Esophagus squamous epithelium (tissue), 4 donors: ENCODE measurements around the gene GPC4.

Experiments
- POLR2A ChIP-seq, 4 donors: fragments of 450-650 bp; IDR thresholded peaks; one replicate each; pipeline ENCODE4 v1.6.1; 2017; ENCODE audit warnings: antibody characterized with exemption in 4 of 4, mild to moderate bottlenecking in 4 of 4, moderate library complexity in 3 of 4
- TF ChIP-seq, protein P1 (sequence below), 6 experiments: fragments of 450-650 bp in 4 of 6; fragments of 200-600 bp in 2 of 6; sonication (generic) in 2 of 6; IDR thresholded peaks; one replicate each; pipeline ENCODE4 v1.5.1; 2016 to 2019; ENCODE audit warnings: antibody characterized with exemption in 6 of 6, mild to moderate bottlenecking in 4 of 6, moderate library complexity in 4 of 6

DNA sequence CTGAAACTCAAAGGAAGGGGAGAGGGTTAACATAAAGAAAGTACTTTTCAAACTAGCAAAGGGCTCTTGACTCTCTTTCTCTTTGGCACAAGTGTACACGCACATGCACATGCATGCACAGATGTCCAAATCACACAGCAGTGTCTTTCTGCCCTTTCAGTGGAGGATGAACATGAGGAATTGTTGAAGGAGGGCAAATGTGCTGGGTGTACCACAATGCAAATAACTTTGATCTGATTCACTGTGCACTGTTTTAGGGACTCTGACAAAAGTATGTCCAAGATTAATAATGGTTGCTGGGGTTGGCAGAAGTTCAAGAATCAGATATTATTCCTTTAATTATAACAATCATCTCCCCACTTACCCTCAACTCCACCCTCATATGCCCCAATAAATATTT is 93.8 kb downstream of the GPC4 start:
- TF ChIP-seq, protein P1, sequence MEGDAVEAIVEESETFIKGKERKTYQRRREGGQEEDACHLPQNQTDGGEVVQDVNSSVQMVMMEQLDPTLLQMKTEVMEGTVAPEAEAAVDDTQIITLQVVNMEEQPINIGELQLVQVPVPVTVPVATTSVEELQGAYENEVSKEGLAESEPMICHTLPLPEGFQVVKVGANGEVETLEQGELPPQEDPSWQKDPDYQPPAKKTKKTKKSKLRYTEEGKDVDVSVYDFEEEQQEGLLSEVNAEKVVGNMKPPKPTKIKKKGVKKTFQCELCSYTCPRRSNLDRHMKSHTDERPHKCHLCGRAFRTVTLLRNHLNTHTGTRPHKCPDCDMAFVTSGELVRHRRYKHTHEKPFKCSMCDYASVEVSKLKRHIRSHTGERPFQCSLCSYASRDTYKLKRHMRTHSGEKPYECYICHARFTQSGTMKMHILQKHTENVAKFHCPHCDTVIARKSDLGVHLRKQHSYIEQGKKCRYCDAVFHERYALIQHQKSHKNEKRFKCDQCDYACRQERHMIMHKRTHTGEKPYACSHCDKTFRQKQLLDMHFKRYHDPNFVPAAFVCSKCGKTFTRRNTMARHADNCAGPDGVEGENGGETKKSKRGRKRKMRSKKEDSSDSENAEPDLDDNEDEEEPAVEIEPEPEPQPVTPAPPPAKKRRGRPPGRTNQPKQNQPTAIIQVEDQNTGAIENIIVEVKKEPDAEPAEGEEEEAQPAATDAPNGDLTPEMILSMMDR (IDR thresholded peaks at IDR 0.05): no peak
- no peak for TF ChIP-seq POLR2A (IDR thresholded peaks at IDR 0.05)
